HepG2 (cell line): Measurements from ENCODE around the gene ATG3. TPM values are rescaled to one million over a fixed set of nuclear protein-coding genes. Genes with fewer than 3 reads are reported as not detected.

ENCODE experiments used
- ATAC-seq: fragments of 200-7000 bp; cut with Tn5 transposase; 3 replicates; pipeline ENCODE4 v1.9.1; 2020; ENCODE audit warnings: mild to moderate bottlenecking, moderate library complexity
- BruUV-seq: library from RNA; stranded (reverse); fragments of 400-500 nt; replicated peaks from 2 replicates; lab custom pipeline; 2021; lab: Mats Ljungman, UMichigan
- CTCF ChIA-PET: fragments of 300-600 bp; formaldehyde crosslinking; extraction: SDS; loops from one replicate; lab custom pipeline; 2021; ENCODE audit warnings: low total read pairs, inconsistent platforms, low intra/inter-chr PET ratio; lab: Yijun Ruan, JAX
- POLR2A ChIA-PET: fragments of 350-600 bp; sonication (Branson Sonifier 250); formaldehyde crosslinking; loops from one replicate; lab custom pipeline; 2020; ENCODE audit warnings: antibody characterized with exemption, inconsistent platforms; lab: Yijun Ruan, JAX
- DNase-seq: peaks from one replicate; pipeline ENCODE4 v3.0.0-alpha.2; 2015; ENCODE audit warnings: low spot score
- FAIRE-seq: peaks from 3 replicates; lab custom pipeline; 2011; peaks lifted over from hg19 to GRCh38; lab: Jason Lieb, UNC
- H2AFZ ChIP-seq: one replicate; pipeline ENCODE4 v1.6.1; 2011; ENCODE audit warnings: low read length, inconsistent platforms
- H3K27ac ChIP-seq: fragments of 300-600 bp; 3 replicates; pipeline ENCODE4 v1.8.0; 2011; ENCODE audit warnings: mixed run types, mild to moderate bottlenecking, mixed read lengths, low read length, inconsistent platforms; ENCODE audit not compliant: insufficient read depth; ENCODE audit errors: extremely low read length
- H3K27me3 ChIP-seq, 2 experiments: fragments of 200-600 bp in 1 of 2; 2 replicates in 1 of 2; 3 replicates in 1 of 2; pipeline versions ENCODE4 v1.6.0 to v1.8.0; 2011; ENCODE audit warnings: low read length in 2 of 2, mild to moderate bottlenecking in 2 of 2, moderate library complexity in 2 of 2, inconsistent platforms in 1 of 2; ENCODE audit not compliant: insufficient read depth in 2 of 2, control insufficient read depth in 1 of 2
- H3K36me3 ChIP-seq, 2 experiments: fragments of 200-600 bp in 1 of 2; replicated peaks in 1 of 2; 2 replicates in 1 of 2; 3 replicates in 1 of 2; pipeline versions ENCODE4 v1.5.1 to v1.8.0; 2011; ENCODE audit warnings: low read length in 2 of 2, inconsistent platforms in 1 of 2; ENCODE audit not compliant: insufficient read depth in 2 of 2, control insufficient read depth in 1 of 2
- H3K4me1 ChIP-seq: 2 replicates; pipeline ENCODE4 v1.5.1; 2012; ENCODE audit warnings: low read length, inconsistent platforms; ENCODE audit not compliant: insufficient read depth
- H3K4me2 ChIP-seq: 2 replicates; pipeline ENCODE4 v1.6.0; 2011; ENCODE audit warnings: low read depth, low read length, inconsistent platforms
- H3K4me3 ChIP-seq, 3 experiments: fragments of 200-600 bp in 1 of 3; sonication (generic), shearing (Covaris generic) in 1 of 3; replicated peaks in 1 of 3; 2 replicates each; pipeline ENCODE4 v1.5.1; 2011 to 2016; ENCODE audit warnings: low read length in 3 of 3, inconsistent platforms in 2 of 3, low read depth in 2 of 3, mild to moderate bottlenecking in 2 of 3, control low read depth in 1 of 3, mixed read lengths in 1 of 3; ENCODE audit not compliant: insufficient read depth in 1 of 3
- H3K79me2 ChIP-seq: one replicate; pipeline ENCODE4 v1.6.1; 2011; ENCODE audit warnings: low read length, inconsistent platforms; ENCODE audit not compliant: insufficient read depth
- H3K9ac ChIP-seq: 2 replicates; pipeline ENCODE4 v1.6.0; 2011; ENCODE audit warnings: mild to moderate bottlenecking, low read depth, low read length, inconsistent platforms; ENCODE audit not compliant: insufficient read depth
- H3K9me3 ChIP-seq: 2 replicates; pipeline ENCODE4 v1.5.1; 2012; ENCODE audit warnings: mild to moderate bottlenecking, low read length
- H4K20me1 ChIP-seq: 2 replicates; pipeline ENCODE4 v1.6.0; 2011; ENCODE audit warnings: inconsistent platforms, mild to moderate bottlenecking, low read length, moderate library complexity; ENCODE audit not compliant: insufficient read depth
- BRD4 ChIP-seq: sonication (generic); formaldehyde crosslinking; IDR thresholded peaks from 2 replicates; pipeline ENCODE4 v1.4.0; 2020; ENCODE audit warnings: missing genetic modification reagents
- MIXL1 ChIP-seq: IDR thresholded peaks from 2 replicates; pipeline ENCODE4 v1.6.1; 2016
- MYNN ChIP-seq: sonication (generic); formaldehyde crosslinking; IDR thresholded peaks from 2 replicates; pipeline ENCODE4 v1.4.0; 2020; ENCODE audit warnings: mild to moderate bottlenecking, low read depth, missing genetic modification reagents
- RBAK ChIP-seq: sonication (generic); formaldehyde crosslinking; IDR thresholded peaks from 2 replicates; pipeline ENCODE4 v1.5.1; 2020; ENCODE audit warnings: mild to moderate bottlenecking, missing genetic modification reagents
- ZFP82 ChIP-seq: sonication (generic); formaldehyde crosslinking; IDR thresholded peaks from 2 replicates; pipeline ENCODE4 v1.5.1; 2020; ENCODE audit warnings: mild to moderate bottlenecking, missing genetic modification reagents, borderline replicate concordance
- ZNF766 ChIP-seq: sonication (generic); formaldehyde crosslinking; IDR thresholded peaks from 2 replicates; pipeline ENCODE4 v1.5.0; 2020; ENCODE audit warnings: missing genetic modification reagents, borderline replicate concordance
- ZNF781 ChIP-seq: sonication (generic); formaldehyde crosslinking; IDR thresholded peaks from 2 replicates; pipeline ENCODE4 v1.5.1; 2020; ENCODE audit warnings: borderline replicate concordance, mild to moderate bottlenecking, missing genetic modification reagents; ENCODE audit errors: not compliant biosample characterization
- ZSCAN30 ChIP-seq: sonication (generic); formaldehyde crosslinking; IDR thresholded peaks from 2 replicates; pipeline ENCODE4 v1.5.0; 2020; ENCODE audit warnings: mild to moderate bottlenecking, missing genetic modification reagents
- WGBS: methylation state at CpG from one replicate; pipeline ENCODE4 v1.1.6; 2017; ENCODE audit warnings: low lambda C conversion rate; 5-methylcytosine and 5-hydroxymethylcytosine counted together
- in situ Hi-C: cut with HindIII; loops from 2 replicates; pipeline ENCODE4 v1.10.0; 2017; ENCODE audit warnings: low pct_unique_long_range_greater_than_20kb; ENCODE audit not compliant: extremely low pct_ligation_motif_present
- intact Hi-C: fragments of 100-400 bp; cut with micrococcal nuclease; formaldehyde crosslinking; loops from one replicate; pipeline ENCODE4 v1.10.0; 2022; ENCODE audit not compliant: unreplicated experiment
- polyA plus RNA-seq, 8 experiments: library from polyadenylated mRNA; depleted of rRNA in 3 of 8; stranded (reverse) in 7 of 8; unstranded in 1 of 8; fragments of >200 nt; fragmentation: Illumina TruSeq in 4 of 8; extraction: Trizol in 4 of 8; gene quantifications; 2 replicates each; pipeline versions ENCODE4 v1.2.1 to v1.2.3, GENCODE V29; 2011 to 2016; ENCODE audit warnings: low read depth in 4 of 8, missing spikeins in 1 of 8, mixed read lengths in 1 of 8; ENCODE audit not compliant: insufficient read depth in 1 of 8
- total RNA-seq, 5 experiments: library from RNA; depleted of rRNA; stranded (reverse); fragments of >200 nt; fragmentation: Illumina TruSeq; extraction: Trizol; gene quantifications; 2 replicates each; pipeline ENCODE4 v1.2.3, GENCODE V29; 2016; ENCODE audit warnings: low read depth in 1 of 5
- TF ChIP-seq, protein P1 (sequence below): IDR thresholded peaks from 2 replicates; pipeline ENCODE4 v1.6.1; 2018; ENCODE audit warnings: missing genetic modification reagents
- TF ChIP-seq, protein P2 (sequence below): sonication (generic); formaldehyde crosslinking; IDR thresholded peaks from 2 replicates; pipeline ENCODE4 v1.9.0; 2021; ENCODE audit warnings: missing genetic modification reagents, mild to moderate bottlenecking, borderline replicate concordance

The ATG3 gene
- total and polyA plus RNA-seq, 2 of the 13 experiments (the other 11 are each of a cell fraction or from before 2014, with no cell fraction given): 19.6 to 34.8 TPM

GRCh38 chr3:112555535-112556170 lies 6.1 kb downstream of the ATG3 start:
- FAIRE-seq: no peak

More at GRCh38 chr3:112555535-112556170, 6.1 kb downstream of the ATG3 start:
- Histone ChIP-seq H3K4me1 (peaks cover 25% of the 10 kb centered on the region), H3K4me2 (no peak overlapping the region), H3K27ac (no peak overlapping the region), H4K20me1 (peaks cover 4% of the 10 kb centered on the region; the same call in 1 of the 2 replicates), H3K27me3 (no peaks in the 10 kb centered on the region), H3K79me2 (peaks cover 53% of the 10 kb centered on the region), H3K9ac (no peak overlapping the region), H3K36me3 (peaks cover 0 to 7% of the 10 kb centered on the region in 2 experiments; a peak in 1 of 5 replicates), H3K9me3 (no peaks in the 10 kb centered on the region)
- in situ Hi-C loops (no loop called here), intact Hi-C loops (no loop called here)
- WGBS: 97% methylated on average over 1 of the region's 1 CpG
- no TSS peak for BruUV-seq
- CTCF ChIA-PET: no interaction called here
- DNase-seq (no peak), ATAC-seq (no peak)
- POLR2A ChIA-PET: no interaction called here
- no peak for TF ChIP-seq ZFP82 (CRISPR knock-in tag)
- no peak for TF ChIP-seq ZSCAN30
- no peak for TF ChIP-seq ZNF781
- TF ChIP-seq, protein P1, sequence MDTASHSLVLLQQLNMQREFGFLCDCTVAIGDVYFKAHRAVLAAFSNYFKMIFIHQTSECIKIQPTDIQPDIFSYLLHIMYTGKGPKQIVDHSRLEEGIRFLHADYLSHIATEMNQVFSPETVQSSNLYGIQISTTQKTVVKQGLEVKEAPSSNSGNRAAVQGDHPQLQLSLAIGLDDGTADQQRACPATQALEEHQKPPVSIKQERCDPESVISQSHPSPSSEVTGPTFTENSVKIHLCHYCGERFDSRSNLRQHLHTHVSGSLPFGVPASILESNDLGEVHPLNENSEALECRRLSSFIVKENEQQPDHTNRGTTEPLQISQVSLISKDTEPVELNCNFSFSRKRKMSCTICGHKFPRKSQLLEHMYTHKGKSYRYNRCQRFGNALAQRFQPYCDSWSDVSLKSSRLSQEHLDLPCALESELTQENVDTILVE (CRISPR knock-in tag): no peak
- no peak for TF ChIP-seq MYNN (CRISPR knock-in tag)
- TF ChIP-seq ZNF766 (CRISPR knock-in tag): no peak
- TF ChIP-seq, protein P2, sequence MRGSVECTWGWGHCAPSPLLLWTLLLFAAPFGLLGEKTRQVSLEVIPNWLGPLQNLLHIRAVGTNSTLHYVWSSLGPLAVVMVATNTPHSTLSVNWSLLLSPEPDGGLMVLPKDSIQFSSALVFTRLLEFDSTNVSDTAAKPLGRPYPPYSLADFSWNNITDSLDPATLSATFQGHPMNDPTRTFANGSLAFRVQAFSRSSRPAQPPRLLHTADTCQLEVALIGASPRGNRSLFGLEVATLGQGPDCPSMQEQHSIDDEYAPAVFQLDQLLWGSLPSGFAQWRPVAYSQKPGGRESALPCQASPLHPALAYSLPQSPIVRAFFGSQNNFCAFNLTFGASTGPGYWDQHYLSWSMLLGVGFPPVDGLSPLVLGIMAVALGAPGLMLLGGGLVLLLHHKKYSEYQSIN (CRISPR knock-in tag): no peak
- no peak for TF ChIP-seq RBAK (CRISPR knock-in tag)
- TF ChIP-seq BRD4 (CRISPR knock-in tag): no peak
- no peak for TF ChIP-seq MIXL1 (CRISPR knock-in tag)
- TF ChIP-seq, all 625 proteins: peak for 0
- Histone ChIP-seq H2AFZ (no peak overlapping the region), H3K4me3 (no peak overlapping the region)
